ENCODE measurements around the gene NFKBIZ.

GRCh38 chr3:101854608-101855304 lies 5.4 kb downstream of the NFKBIZ start:
- TF ChIP-seq CTCF (conservative IDR thresholded peaks at IDR 0.05; ENCODE audit: low read length), result no peak
- TF ChIP-seq EZH2phosphoT487 (IDR thresholded peaks at IDR 0.05; ENCODE audit: borderline replicate concordance, low read depth, low read length), result no peak
